ENCODE results near the gene SLC47A2. TPM values are rescaled to one million over a fixed set of nuclear protein-coding genes. Genes with fewer than 3 reads are reported as not detected.
A peak's percentile ranks its signal among the peaks of the same experiment; 100 is the strongest.

The SLC47A2 gene
- total RNA-seq, 6 donors from 2014 or later, result 0.09 TPM; not detected in 5

DNA sequence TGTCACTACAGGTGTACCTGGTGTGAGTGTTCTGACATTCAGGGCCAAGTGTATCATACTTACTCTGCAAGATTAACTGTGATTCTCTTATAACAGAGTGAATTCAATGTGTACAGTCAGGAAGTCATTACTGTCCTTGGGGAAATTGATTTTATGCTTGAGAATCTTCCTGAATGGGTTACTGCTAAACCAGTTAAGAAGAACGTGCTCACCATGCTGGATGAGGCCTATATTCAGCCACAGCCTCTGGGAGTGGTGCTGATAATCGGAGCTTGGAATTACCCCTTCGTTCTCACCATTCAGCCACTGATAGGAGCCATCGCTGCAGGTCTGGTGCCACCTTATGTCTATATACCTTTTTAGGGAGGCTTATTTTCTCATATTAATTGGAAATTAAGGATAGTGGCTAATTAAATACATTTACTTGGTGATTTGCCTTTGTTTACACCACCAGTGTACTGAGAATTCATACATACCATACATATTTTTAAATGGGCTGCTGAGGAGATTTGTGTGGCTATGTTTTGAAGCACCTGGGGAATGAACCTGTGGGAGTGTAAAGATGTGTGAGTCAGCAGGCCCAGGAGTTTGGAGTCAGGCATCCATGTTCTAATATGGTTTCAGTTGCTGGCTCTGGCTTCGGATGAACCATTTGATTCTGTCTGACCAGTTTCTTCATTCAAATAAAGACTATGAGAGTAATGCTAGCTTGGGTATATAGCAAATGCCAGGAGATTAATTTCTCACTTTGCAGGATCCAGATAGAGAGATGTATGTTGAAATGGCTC is 64.7 kb downstream of the SLC47A2 start:
- peaks cover 12 to 42% (median 24%) of the 10 kb centered on the region in 4 donors for H3K36me3 ChIP-seq
- no peak for DNase-seq
- H3K9me3 ChIP-seq, result no peaks in the 10 kb centered on the region
- 80 to 86% methylated on average over 5 of the region's 5 CpGs for WGBS, 2 donors
- peak overlapping the region; percentile 19 to 56 (median 22) for H3K27ac ChIP-seq
- peak overlapping the region in 1 of 4 donors; percentile 81 for H3K4me3 ChIP-seq
- H3K4me1 ChIP-seq, result peaks cover 39 to 49% (median 48%) of the 10 kb centered on the region in 4 donors
- H3K27me3 ChIP-seq, result no peaks in the 10 kb centered on the region
- no peak for TF ChIP-seq POLR2A (IDR thresholded peaks at IDR 0.05)
- TF ChIP-seq POLR2AphosphoS5 (IDR thresholded peaks at IDR 0.05), result no peak
- no peak for TF ChIP-seq EP300 (IDR thresholded peaks at IDR 0.05)
- TF ChIP-seq CTCF (IDR thresholded peaks at IDR 0.05), result no peak
- ATAC-seq (ENCODE audit: low FRiP score in 2 of 2), result no peak

- TF ChIP-seq EP300 (IDR thresholded peaks at IDR 0.05) (no peak), CTCF (IDR thresholded peaks at IDR 0.05) (no peak), POLR2AphosphoS5 (IDR thresholded peaks at IDR 0.05) (no peak), POLR2A (IDR thresholded peaks at IDR 0.05) (no peak)
- Histone ChIP-seq H3K36me3 (peaks cover 6 to 35% (median 19%) of the 10 kb centered on the region in 4 donors), H3K9me3 (no peaks in the 10 kb centered on the region), H3K4me3 (peak overlapping the region in 3 of 4 donors; percentile 81 to 96 (median 89)), H3K27me3 (no peaks in the 10 kb centered on the region), H3K4me1 (peaks cover 42 to 54% (median 49%) of the 10 kb centered on the region in 4 donors), H3K27ac (no peak overlapping the region)
- 73 to 75% methylated on average over 1 of the region's 1 CpG for WGBS, 2 donors
- DNase-seq (no peak), ATAC-seq (ENCODE audit: low FRiP score in 2 of 2) (no peak)
Measured at GRCh38 chr17:19650826-19651225, 65.6 kb downstream of the SLC47A2 start.

- Histone ChIP-seq H3K27ac (peak overlapping the region; percentile 94 to 98 (median 96)), H3K9me3 (no peaks in the 10 kb centered on the region), H3K27me3 (no peaks in the 10 kb centered on the region), H3K4me1 (peaks cover 42 to 61% (median 49%) of the 10 kb centered on the region in 4 donors), H3K4me3 (peak overlapping the region; percentile 67 to 96 (median 85)), H3K36me3 (peaks cover 5 to 22% (median 13%) of the 10 kb centered on the region in 4 donors)
- WGBS, 2 donors, result 0 to 3% methylated on average over 2 of the region's 2 CpGs
- ATAC-seq (ENCODE audit: low FRiP score in 2 of 2), result no peak
- TF ChIP-seq EP300 (IDR thresholded peaks at IDR 0.05) (no peak), POLR2A (IDR thresholded peaks at IDR 0.05) (no peak), CTCF (IDR thresholded peaks at IDR 0.05) (no peak), POLR2AphosphoS5 (IDR thresholded peaks at IDR 0.05) (no peak)
- no peak for DNase-seq
Measured at GRCh38 chr17:19649274-19649541, 67.2 kb downstream of the SLC47A2 start.

- TF ChIP-seq CTCF (IDR thresholded peaks at IDR 0.05) (peak in 3 of 6 experiments; percentile 27 to 55 (median 37)), POLR2AphosphoS5 (IDR thresholded peaks at IDR 0.05) (peak; percentile 95 to 97), POLR2A (IDR thresholded peaks at IDR 0.05) (peak; percentile 88 to 97 (median 90)), EP300 (IDR thresholded peaks at IDR 0.05) (peak in 1 of 4 donors; percentile 31)
Measured at GRCh38 chr17:19648475-19649273, 67.7 kb downstream of the SLC47A2 start, which contains the start of gene ALDH3A2. Gene ALDH3A2, plus strand, starts transcription at chr17:19648751. Its CDS starts 221 bp downstream, at chr17:19648972.

More at GRCh38 chr17:19648475-19649273, 67.7 kb downstream of the SLC47A2 start, which contains the start of gene ALDH3A2:
- Histone ChIP-seq H3K27ac (peak within 1 kb of the TSS; percentile 94 to 98 (median 96)), H3K4me3 (peak within 1 kb of the TSS; percentile 67 to 96 (median 85)), H3K36me3 (peaks cover 0 to 17% (median 7%) of the 10 kb centered on the region in 4 donors), H3K4me1 (peaks cover 42 to 61% (median 49%) of the 10 kb centered on the region in 4 donors), H3K9me3 (no peaks in the 10 kb centered on the region), H3K27me3 (no peaks in the 10 kb centered on the region)
- DNase-seq (peak; percentile 99 to 100), ATAC-seq (ENCODE audit: low FRiP score in 2 of 2) (peak; percentile 99)
- 0 to 2% methylated on average over 4 to 46 of the region's 71 CpGs for WGBS, 2 donors
